H1 (cell line): ENCODE data around the gene NDUFB11. TPM values are rescaled to one million over a fixed set of nuclear protein-coding genes. Genes with fewer than 3 reads are reported as not detected.

Experiments used
- CTCF ChIA-PET: fragments of 300-600 bp; sonication (Branson Sonifier 250); formaldehyde crosslinking; loops from one replicate; lab custom pipeline; 2021; ENCODE audit not compliant: partially characterized antibody; lab: Charles Lee
- POLR2A ChIA-PET: fragments of 300-600 bp; sonication (Branson Sonifier 250); formaldehyde crosslinking; loops from one replicate; lab custom pipeline; 2021; ENCODE audit warnings: inconsistent platforms; ENCODE audit not compliant: partially characterized antibody; lab: Charles Lee
- DNase-seq, 2 experiments: peaks; one replicate each; pipeline versions ENCODE4 v3.0.0 to v3.0.0-alpha.2; 2010 to 2022; ENCODE audit warnings: low spot score in 2 of 2, low read depth in 1 of 2, mixed read lengths in 1 of 2
- FAIRE-seq: peaks from 2 replicates; lab custom pipeline; 2011; peaks lifted over from hg19 to GRCh38; lab: Jason Lieb, UNC
- H2AFZ ChIP-seq: 2 replicates; pipeline ENCODE4 v1.8.1; 2012; ENCODE audit warnings: low read length, inconsistent platforms
- H2AK5ac ChIP-seq: 2 replicates; pipeline ENCODE4 v1.6.1; 2013; ENCODE audit warnings: low read depth, low read length
- H2BK120ac ChIP-seq: replicated peaks from 2 replicates; pipeline ENCODE3; 2013; ENCODE audit warnings: low read depth, low read length, inconsistent platforms
- H2BK12ac ChIP-seq: 2 replicates; pipeline ENCODE4 v1.6.1; 2013; ENCODE audit warnings: low read depth, low read length
- H2BK15ac ChIP-seq: 2 replicates; pipeline ENCODE4 v1.6.1; 2013; ENCODE audit warnings: low read length
- H2BK20ac ChIP-seq: 2 replicates; pipeline ENCODE4 v1.6.1; 2013; ENCODE audit warnings: low read length
- H2BK5ac ChIP-seq: 2 replicates; pipeline ENCODE4 v1.6.1; 2013; ENCODE audit warnings: low read depth, low read length
- H3K14ac ChIP-seq: 2 replicates; pipeline ENCODE4 v1.6.1; 2013; ENCODE audit warnings: inconsistent platforms; ENCODE audit not compliant: insufficient read length
- H3K18ac ChIP-seq: 2 replicates; pipeline ENCODE4 v1.6.1; 2013; ENCODE audit warnings: low read length; ENCODE audit errors: extremely low read depth
- H3K23ac ChIP-seq: 2 replicates; pipeline ENCODE4 v1.6.1; 2013; ENCODE audit warnings: inconsistent platforms; ENCODE audit not compliant: insufficient read length
- H3K23me2 ChIP-seq: 2 replicates; pipeline ENCODE4 v1.6.1; 2013; ENCODE audit warnings: low read depth, low read length
- H3K27ac ChIP-seq: 2 replicates; pipeline ENCODE4 v1.6.1; 2011; ENCODE audit warnings: low read depth, low read length, inconsistent platforms
- H3K27me3 ChIP-seq, 4 experiments: replicated peaks in 1 of 4; 1 replicate in 1 of 4; 2 replicates in 3 of 4; pipeline versions ENCODE4 v1.6.1 to v1.8.1; 2011 to 2013; ENCODE audit warnings: low read length in 3 of 4, mild to moderate bottlenecking in 3 of 4, inconsistent platforms in 2 of 4, mixed read lengths in 2 of 4, moderate library complexity in 1 of 4; ENCODE audit not compliant: control insufficient read depth in 3 of 4, insufficient read depth in 3 of 4; ENCODE audit errors: extremely low read depth in 1 of 4
- H3K36me3 ChIP-seq, 4 experiments: 2 replicates each; pipeline versions ENCODE4 v1.6.1 to v1.8.1; 2011 to 2013; ENCODE audit warnings: mild to moderate bottlenecking in 4 of 4, low read length in 3 of 4, moderate library complexity in 2 of 4, control low read depth in 1 of 4, inconsistent platforms in 1 of 4; ENCODE audit not compliant: insufficient read depth in 4 of 4, control insufficient read depth in 2 of 4
- H3K4ac ChIP-seq: replicated peaks from 2 replicates; pipeline ENCODE3; 2013; ENCODE audit warnings: low read length, low read depth, mixed read lengths, inconsistent platforms; ENCODE audit not compliant: insufficient read length
- H3K4me1 ChIP-seq, 4 experiments: replicated peaks in 1 of 4; 1 replicate in 1 of 4; 2 replicates in 3 of 4; pipeline versions ENCODE4 v1.6.1 to v1.8.1; 2011 to 2013; ENCODE audit warnings: low read length in 3 of 4, inconsistent platforms in 2 of 4, mixed read lengths in 1 of 4; ENCODE audit not compliant: insufficient read depth in 4 of 4, control insufficient read depth in 3 of 4
- H3K4me2 ChIP-seq, 2 experiments: 2 replicates each; pipeline versions ENCODE4 v1.6.1 to v1.8.1; 2011 to 2013; ENCODE audit warnings: low read depth in 2 of 2, low read length in 2 of 2, control low read depth in 1 of 2, inconsistent platforms in 1 of 2, mild to moderate bottlenecking in 1 of 2; ENCODE audit not compliant: insufficient read depth in 1 of 2
- H3K4me3 ChIP-seq, 4 experiments: fragments of 200-600, 300-600 bp in 1 of 4; sonication (generic), shearing (Covaris generic), sonication (Bioruptor Twin) in 1 of 4; 2 replicates each; pipeline versions ENCODE4 v1.5.1 to v1.8.1; 2011 to 2016; ENCODE audit warnings: low read length in 4 of 4, low read depth in 3 of 4, control low read depth in 2 of 4, inconsistent platforms in 2 of 4, mild to moderate bottlenecking in 2 of 4, mixed read lengths in 1 of 4, moderate library complexity in 1 of 4; ENCODE audit not compliant: insufficient read depth in 2 of 4; ENCODE audit errors: extremely low read depth in 1 of 4
- H3K56ac ChIP-seq: replicated peaks from 2 replicates; pipeline ENCODE3; 2013; ENCODE audit warnings: low read depth, mild to moderate bottlenecking, mixed read lengths, low read length, inconsistent platforms; ENCODE audit not compliant: insufficient read length
- H3K79me1 ChIP-seq: 2 replicates; pipeline ENCODE4 v1.6.1; 2013; ENCODE audit warnings: low read depth, low read length, control low read depth
- H3K79me2 ChIP-seq, 2 experiments: 2 replicates each; pipeline versions ENCODE4 v1.6.1 to v1.8.1; 2012 to 2013; ENCODE audit warnings: low read length in 2 of 2, mild to moderate bottlenecking in 2 of 2, inconsistent platforms in 1 of 2; ENCODE audit not compliant: insufficient read depth in 2 of 2, control insufficient read depth in 1 of 2
- H3K9ac ChIP-seq, 4 experiments: replicated peaks in 1 of 4; 1 replicate in 1 of 4; 2 replicates in 3 of 4; pipeline versions ENCODE4 v1.6.1 to v1.8.1; 2011 to 2013; ENCODE audit warnings: low read depth in 3 of 4, low read length in 3 of 4, control low read depth in 2 of 4, mild to moderate bottlenecking in 2 of 4, moderate library complexity in 2 of 4, inconsistent platforms in 1 of 4; ENCODE audit errors: extremely low read depth in 1 of 4
- H3K9me3 ChIP-seq, 2 experiments: 2 replicates each; pipeline versions ENCODE4 v1.6.1 to v1.8.1; 2012 to 2013; ENCODE audit warnings: mild to moderate bottlenecking in 2 of 2, moderate library complexity in 2 of 2, control low read depth in 1 of 2, inconsistent platforms in 1 of 2, low read depth in 1 of 2, low read length in 1 of 2, mixed read lengths in 1 of 2; ENCODE audit not compliant: insufficient read depth in 2 of 2
- H4K20me1 ChIP-seq, 2 experiments: replicated peaks in 1 of 2; 2 replicates each; pipeline versions ENCODE3 to v1.8.1; 2011 to 2013; ENCODE audit warnings: inconsistent platforms in 2 of 2, low read length in 2 of 2, mild to moderate bottlenecking in 1 of 2; ENCODE audit not compliant: insufficient read depth in 2 of 2, control insufficient read depth in 1 of 2
- H4K5ac ChIP-seq: 2 replicates; pipeline ENCODE4 v1.6.1; 2013; ENCODE audit warnings: low read length, low read depth, mixed read lengths, inconsistent platforms; ENCODE audit not compliant: insufficient read length
- H4K8ac ChIP-seq: 2 replicates; pipeline ENCODE4 v1.8.0; 2013; ENCODE audit warnings: mild to moderate bottlenecking, moderate library complexity, low read length, inconsistent platforms; ENCODE audit not compliant: insufficient read depth; ENCODE audit errors: extremely low read depth
- H4K91ac ChIP-seq: replicated peaks from 2 replicates; pipeline ENCODE3; 2013; ENCODE audit warnings: low read length, mixed read lengths, inconsistent platforms; ENCODE audit not compliant: insufficient read length
- BRCA1 ChIP-seq: IDR thresholded peaks from 2 replicates; pipeline ENCODE4 v1.6.1; 2012; ENCODE audit warnings: low read depth, low read length, improper control_type of control experiment
- EGR1 ChIP-seq: IDR thresholded peaks from 2 replicates; pipeline ENCODE4 v1.6.1; 2011; ENCODE audit warnings: low read depth, low read length, borderline replicate concordance
- HDAC6 ChIP-seq: IDR thresholded peaks from one replicate; pipeline ENCODE4 v1.7.1; 2012; ENCODE audit warnings: low read depth, mild to moderate bottlenecking, inconsistent platforms, low read length, moderate library complexity
- JUN ChIP-seq: IDR thresholded peaks from 2 replicates; pipeline ENCODE4 v1.6.1; 2011; ENCODE audit warnings: low read depth, mild to moderate bottlenecking, improper control_type of control experiment, low read length
- MAX ChIP-seq: IDR thresholded peaks from 2 replicates; pipeline ENCODE4 v1.6.1; 2012; ENCODE audit warnings: inconsistent platforms
- RAD21 ChIP-seq, 2 experiments: IDR thresholded peaks in 1 of 2; conservative IDR thresholded peaks in 1 of 2; 2 replicates each; pipeline ENCODE4 v1.6.1; 2011; ENCODE audit warnings: low read depth in 2 of 2, low read length in 2 of 2, improper control_type of control experiment in 1 of 2, inconsistent platforms in 1 of 2, mild to moderate bottlenecking in 1 of 2, moderate library complexity in 1 of 2
- RNF2 ChIP-seq: fragments of 200-900, 300-1000 bp; sonication (generic); IDR thresholded peaks from 2 replicates; pipeline ENCODE4 v1.7.1; 2016; ENCODE audit warnings: borderline replicate concordance, low read depth, mild to moderate bottlenecking, antibody characterized with exemption, low read length; ENCODE audit not compliant: poor library complexity, severe bottlenecking; ENCODE audit errors: missing control alignments
- SAP30 ChIP-seq: fragments of 300-600 bp; sonication (generic); IDR thresholded peaks from 2 replicates; pipeline ENCODE4 v1.7.1; 2012; ENCODE audit warnings: low read length, moderate library complexity, mild to moderate bottlenecking, inconsistent platforms; ENCODE audit not compliant: insufficient read depth, insufficient replicate concordance
- SRF ChIP-seq: IDR thresholded peaks from 2 replicates; pipeline ENCODE4 v1.6.1; 2011; ENCODE audit warnings: mild to moderate bottlenecking, low read depth, low read length, moderate library complexity
- WGBS, 2 experiments: shearing (Covaris generic) in 1 of 2; methylation state at CpG; one replicate each; pipeline versions ENCODE4 v1.1.6 to v1.1.7; 2013 to 2015; ENCODE audit warnings: low lambda C conversion rate in 2 of 2, mixed read lengths in 2 of 2, inconsistent platforms in 1 of 2, low coverage in 1 of 2, missing lambda C conversion rate in 1 of 2; ENCODE audit not compliant: insufficient replicate concordance in 2 of 2, insufficient coverage in 1 of 2, insufficient read length in 1 of 2; ENCODE audit errors: extremely low coverage in 1 of 2, missing lambda C conversion rate in 1 of 2; 5-methylcytosine and 5-hydroxymethylcytosine counted together
- polyA plus RNA-seq, 7 experiments: library from polyadenylated mRNA; depleted of rRNA in 3 of 7; stranded (reverse) in 5 of 7; unstranded in 2 of 7; fragments of >200 nt in 5 of 7; fragments of 200-250 nt in 2 of 7; gene quantifications; 1 replicate in 5 of 7; 2 replicates in 1 of 7; 4 replicates in 1 of 7; pipeline versions ENCODE4 v1.2.1 to v1.2.3, GENCODE V29; 2011 to 2013; ENCODE audit warnings: missing spikeins in 2 of 7, mixed read lengths in 2 of 7
- total RNA-seq: library from RNA; stranded (reverse); fragmentation: NEBNext Ultra II Directional; extraction: Animal tissue kit (Norgen Biotek cat#: 25700); gene quantifications from 2 replicates; pipeline ENCODE4 v1.2.1, GENCODE V29; 2021

The NDUFB11 gene
- total and polyA plus RNA-seq, 2 of the 8 experiments (the other 6 are each of a cell fraction or from before 2014, with no cell fraction given), result 120 to 131 TPM

DNA sequence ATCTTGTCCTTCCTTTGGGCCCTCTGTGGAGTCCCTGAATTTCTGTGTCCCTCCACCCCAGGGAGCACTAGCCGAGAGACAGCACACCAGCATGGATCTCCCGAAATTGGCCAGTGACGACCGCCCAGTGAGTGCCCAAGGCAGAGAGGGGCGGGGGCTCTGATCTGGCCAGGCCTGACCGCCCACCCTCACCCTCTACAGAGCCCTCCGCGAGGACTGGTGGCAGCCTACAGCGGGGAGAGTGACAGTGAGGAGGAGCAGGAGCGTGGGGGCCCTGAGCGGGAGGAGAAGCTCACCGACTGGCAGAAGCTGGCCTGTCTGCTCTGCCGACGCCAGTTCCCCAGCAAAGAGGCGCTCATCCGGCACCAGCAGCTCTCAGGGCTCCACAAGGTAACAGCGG, 40.7 kb upstream of the NDUFB11 start:
- Histone ChIP-seq H4K91ac (no peak overlapping the region), H3K36me3 (peaks cover 2 to 33% (median 18%) of the 10 kb centered on the region in 4 experiments; a peak in 6 of 8 replicates), H3K18ac (no peak overlapping the region), H2BK5ac (no peak overlapping the region), H3K23ac (no peak overlapping the region), H2BK120ac (no peak overlapping the region), H3K4me2 (no peak overlapping the region), H4K5ac (no peak overlapping the region), H3K79me1 (no peaks in the 10 kb centered on the region), H4K8ac (no peak overlapping the region), H2BK20ac (no peak overlapping the region), H3K27ac (no peak overlapping the region), H2BK12ac (no peak overlapping the region), H3K27me3 (no peaks in the 10 kb centered on the region), H2BK15ac (no peak overlapping the region), H3K9me3 (no peaks in the 10 kb centered on the region), H2AFZ (no peak overlapping the region), H3K9ac (no peak overlapping the region), H3K79me2 (no peaks in the 10 kb centered on the region), H3K4ac (no peak overlapping the region), H3K56ac (no peak overlapping the region), H3K4me3 (no peak overlapping the region), H2AK5ac (no peak overlapping the region), H3K14ac (no peak overlapping the region), H3K4me1 (peaks cover 0 to 2% (median 0%) of the 10 kb centered on the region in 4 experiments; a peak in 2 of 7 replicates), H3K23me2 (no peaks in the 10 kb centered on the region), H4K20me1 (peaks cover 0 to 2% of the 10 kb centered on the region in 2 experiments)
- WGBS, 2 experiments, result 87% methylated on average over 11 of the region's 17 CpGs; no CpG with 5 or more reads in 1 of the 2 experiments
- no peak for TF ChIP-seq BRCA1
- no peak for TF ChIP-seq RNF2
- TF ChIP-seq SAP30, result no peak
- TF ChIP-seq MAX, result no peak
- TF ChIP-seq HDAC6, result no peak
- no peak for TF ChIP-seq RAD21 (IDR thresholded peaks at IDR 0.05 in 1 of 2, conservative IDR thresholded peaks at IDR 0.05 in 1 of 2; ENCODE audit: low read depth in 2 of 2, low read length in 2 of 2)
- TF ChIP-seq EGR1, result no peak
- no peak for TF ChIP-seq SRF
- TF ChIP-seq JUN, result no peak
- DNase-seq (no peak), FAIRE-seq (no peak)
- ChIA-PET POLR2A (interaction anchor here (0.5 to 1.2 kb wide), 2 partner anchors 15 to 91 kb away, joined by 3 to 4 read pairs; no protein-coding TSS in a partner anchor), CTCF (no interaction called here)
